ENCODE data around the gene PREB.
A peak's percentile ranks its signal among the peaks of the same experiment; 100 is the strongest.

PREB gene

DNA sequence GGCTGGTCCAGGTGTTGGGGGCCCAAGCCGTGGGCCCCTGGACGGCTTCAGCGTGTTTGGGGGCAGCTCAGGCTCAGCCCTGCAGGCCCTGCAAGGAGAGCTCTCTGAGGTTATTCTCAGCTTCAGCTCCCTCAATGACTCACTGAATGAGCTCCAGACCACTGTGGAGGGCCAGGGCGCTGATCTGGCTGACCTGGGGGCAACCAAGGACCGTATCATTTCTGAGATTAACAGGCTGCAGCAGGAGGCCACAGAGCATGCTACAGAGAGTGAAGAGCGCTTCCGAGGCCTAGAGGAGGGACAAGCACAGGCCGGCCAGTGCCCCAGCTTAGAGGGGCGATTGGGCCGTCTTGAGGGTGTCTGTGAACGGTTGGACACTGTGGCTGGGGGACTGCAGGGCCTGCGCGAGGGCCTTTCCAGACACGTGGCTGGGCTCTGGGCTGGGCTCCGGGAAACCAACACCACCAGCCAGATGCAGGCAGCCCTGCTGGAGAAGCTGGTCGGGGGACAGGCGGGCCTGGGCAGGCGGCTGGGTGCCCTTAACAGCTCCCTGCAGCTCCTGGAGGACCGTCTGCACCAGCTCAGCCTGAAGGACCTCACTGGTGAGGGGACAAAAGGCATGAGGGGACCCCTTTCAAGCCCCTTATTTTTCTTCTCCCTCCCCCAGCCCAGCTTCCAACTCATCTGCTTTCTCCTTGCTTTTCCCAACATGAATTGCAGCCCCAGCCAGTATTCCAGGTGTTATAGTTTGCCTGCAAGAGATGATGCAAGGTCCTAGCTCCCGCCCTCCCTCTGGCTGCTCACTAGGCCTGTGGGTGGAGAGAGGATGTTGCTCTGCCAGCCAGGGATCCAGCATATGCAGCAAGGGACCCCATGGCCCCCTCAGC is 50.8 kb downstream of the PREB start:
- H3K4me3 ChIP-seq (ENCODE audit: low read length): no peak overlapping the region
- TF ChIP-seq, protein P1, sequence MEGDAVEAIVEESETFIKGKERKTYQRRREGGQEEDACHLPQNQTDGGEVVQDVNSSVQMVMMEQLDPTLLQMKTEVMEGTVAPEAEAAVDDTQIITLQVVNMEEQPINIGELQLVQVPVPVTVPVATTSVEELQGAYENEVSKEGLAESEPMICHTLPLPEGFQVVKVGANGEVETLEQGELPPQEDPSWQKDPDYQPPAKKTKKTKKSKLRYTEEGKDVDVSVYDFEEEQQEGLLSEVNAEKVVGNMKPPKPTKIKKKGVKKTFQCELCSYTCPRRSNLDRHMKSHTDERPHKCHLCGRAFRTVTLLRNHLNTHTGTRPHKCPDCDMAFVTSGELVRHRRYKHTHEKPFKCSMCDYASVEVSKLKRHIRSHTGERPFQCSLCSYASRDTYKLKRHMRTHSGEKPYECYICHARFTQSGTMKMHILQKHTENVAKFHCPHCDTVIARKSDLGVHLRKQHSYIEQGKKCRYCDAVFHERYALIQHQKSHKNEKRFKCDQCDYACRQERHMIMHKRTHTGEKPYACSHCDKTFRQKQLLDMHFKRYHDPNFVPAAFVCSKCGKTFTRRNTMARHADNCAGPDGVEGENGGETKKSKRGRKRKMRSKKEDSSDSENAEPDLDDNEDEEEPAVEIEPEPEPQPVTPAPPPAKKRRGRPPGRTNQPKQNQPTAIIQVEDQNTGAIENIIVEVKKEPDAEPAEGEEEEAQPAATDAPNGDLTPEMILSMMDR (IDR thresholded peaks at IDR 0.05; ENCODE audit: low read depth, low read length, poor library complexity, severe bottlenecking): no peak
- no peaks in the 10 kb centered on the region for H3K36me3 ChIP-seq (ENCODE audit: control insufficient read depth, low read length)
- no peaks in the 10 kb centered on the region for H3K9me2 ChIP-seq (replicated peaks; ENCODE audit: control insufficient read depth, low read length)
- peaks cover 42% of the 10 kb centered on the region for H3K4me1 ChIP-seq (ENCODE audit: control insufficient read depth, low read length)
- H3K4me2 ChIP-seq (ENCODE audit: low read length): no peak overlapping the region
- H3K27ac ChIP-seq (ENCODE audit: low read depth, low read length): no peak overlapping the region
- H3K27me3 ChIP-seq (ENCODE audit: control insufficient read depth, low read length): no peaks in the 10 kb centered on the region
- H3F3A ChIP-seq (ENCODE audit: control insufficient read depth, insufficient read depth): no peaks in the 10 kb centered on the region; the same call in 1 of the 2 replicates
- H3K9me3 ChIP-seq (ENCODE audit: control insufficient read depth, insufficient read depth, low read length): no peaks in the 10 kb centered on the region
- no peaks in the 10 kb centered on the region for H3K79me2 ChIP-seq (ENCODE audit: control insufficient read depth, low read length)
- no peaks in the 10 kb centered on the region for H4K20me1 ChIP-seq (ENCODE audit: control insufficient read depth, insufficient read depth, low read depth, low read length)

DNA sequence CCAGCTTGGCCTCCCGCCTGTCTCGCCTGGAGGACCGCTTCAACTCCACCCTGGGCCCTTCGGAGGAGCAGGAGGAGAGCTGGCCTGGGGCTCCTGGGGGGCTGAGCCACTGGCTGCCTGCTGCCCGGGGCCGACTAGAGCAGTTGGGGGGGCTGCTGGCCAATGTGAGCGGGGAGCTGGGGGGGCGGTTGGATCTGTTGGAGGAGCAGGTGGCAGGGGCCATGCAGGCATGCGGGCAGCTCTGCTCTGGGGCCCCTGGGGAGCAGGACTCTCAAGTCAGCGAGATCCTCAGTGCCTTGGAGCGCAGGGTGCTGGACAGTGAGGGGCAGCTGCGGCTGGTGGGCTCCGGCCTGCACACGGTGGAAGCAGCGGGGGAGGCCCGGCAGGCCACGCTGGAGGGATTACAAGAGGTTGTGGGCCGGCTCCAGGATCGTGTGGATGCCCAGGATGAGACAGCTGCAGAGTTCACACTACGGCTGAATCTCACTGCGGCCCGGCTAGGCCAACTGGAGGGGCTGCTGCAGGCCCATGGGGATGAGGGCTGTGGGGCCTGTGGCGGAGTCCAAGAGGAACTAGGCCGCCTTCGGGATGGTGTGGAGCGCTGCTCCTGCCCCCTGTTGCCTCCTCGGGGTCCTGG is 51.5 kb downstream of the PREB start:
- Histone ChIP-seq H3K27ac (ENCODE audit: low read depth, low read length) (no peak overlapping the region), H3F3A (ENCODE audit: control insufficient read depth, insufficient read depth) (no peaks in the 10 kb centered on the region; the same call in 1 of the 2 replicates), H3K4me1 (ENCODE audit: control insufficient read depth, low read length) (peaks cover 49% of the 10 kb centered on the region), H3K4me3 (ENCODE audit: low read length) (no peak overlapping the region), H3K9me2 (replicated peaks; ENCODE audit: control insufficient read depth, low read length) (no peaks in the 10 kb centered on the region), H3K27me3 (ENCODE audit: control insufficient read depth, low read length) (no peaks in the 10 kb centered on the region), H3K9me3 (ENCODE audit: control insufficient read depth, insufficient read depth, low read length) (no peaks in the 10 kb centered on the region), H3K79me2 (ENCODE audit: control insufficient read depth, low read length) (no peaks in the 10 kb centered on the region), H4K20me1 (ENCODE audit: control insufficient read depth, insufficient read depth, low read depth, low read length) (no peaks in the 10 kb centered on the region), H3K36me3 (ENCODE audit: control insufficient read depth, low read length) (no peaks in the 10 kb centered on the region), H3K4me2 (ENCODE audit: low read length) (no peak overlapping the region)
- TF ChIP-seq EZH2phosphoT487 (IDR thresholded peaks at IDR 0.05; ENCODE audit: borderline replicate concordance, low read length): no peak
- TF ChIP-seq, protein P1 (IDR thresholded peaks at IDR 0.05; ENCODE audit: low read depth, low read length, poor library complexity, severe bottlenecking): no peak

DNA sequence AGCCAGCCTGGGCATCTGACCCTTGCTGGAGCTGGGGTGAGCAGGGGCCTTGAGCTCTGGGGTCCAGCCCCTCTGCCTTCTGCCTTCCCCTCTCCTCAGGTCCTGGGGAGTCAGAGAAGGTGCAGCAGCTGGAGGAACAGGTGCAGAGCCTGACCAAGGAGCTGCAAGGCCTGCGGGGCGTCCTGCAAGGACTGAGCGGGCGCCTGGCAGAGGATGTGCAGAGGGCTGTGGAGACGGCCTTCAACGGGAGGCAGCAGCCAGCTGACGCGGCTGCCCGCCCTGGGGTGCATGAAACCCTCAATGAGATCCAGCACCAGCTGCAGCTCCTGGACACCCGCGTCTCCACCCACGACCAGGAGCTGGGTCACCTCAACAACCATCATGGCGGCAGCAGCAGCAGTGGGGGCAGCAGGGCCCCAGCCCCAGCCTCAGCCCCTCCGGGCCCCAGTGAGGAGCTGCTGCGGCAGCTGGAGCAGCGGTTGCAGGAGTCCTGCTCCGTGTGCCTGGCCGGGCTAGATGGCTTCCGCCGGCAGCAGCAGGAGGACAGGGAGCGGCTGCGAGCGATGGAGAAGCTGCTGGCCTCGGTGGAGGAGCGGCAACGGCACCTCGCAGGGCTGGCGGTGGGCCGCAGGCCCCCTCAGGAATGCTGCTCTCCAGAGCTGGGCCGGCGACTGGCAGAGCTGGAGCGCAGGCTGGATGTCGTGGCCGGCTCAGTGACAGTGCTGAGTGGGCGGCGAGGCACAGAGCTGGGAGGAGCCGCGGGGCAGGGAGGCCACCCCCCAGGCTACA is 52.3 kb downstream of the PREB start:
- H4K20me1 ChIP-seq (ENCODE audit: control insufficient read depth, insufficient read depth, low read depth, low read length): no peaks in the 10 kb centered on the region
- no peaks in the 10 kb centered on the region for H3K9me3 ChIP-seq (ENCODE audit: control insufficient read depth, insufficient read depth, low read length)
- peak overlapping the region; percentile 70 for H3K4me3 ChIP-seq (ENCODE audit: low read length)
- H3K9me2 ChIP-seq (replicated peaks; ENCODE audit: control insufficient read depth, low read length): no peaks in the 10 kb centered on the region
- peak overlapping the region; percentile 76 for H3K27ac ChIP-seq (ENCODE audit: low read depth, low read length)
- no peaks in the 10 kb centered on the region; the same call in 1 of the 2 replicates for H3F3A ChIP-seq (ENCODE audit: control insufficient read depth, insufficient read depth)
- no peak for TF ChIP-seq EZH2phosphoT487 (IDR thresholded peaks at IDR 0.05; ENCODE audit: borderline replicate concordance, low read length)
- TF ChIP-seq, protein P1 (IDR thresholded peaks at IDR 0.05; ENCODE audit: low read depth, low read length, poor library complexity, severe bottlenecking): no peak
- peak overlapping the region; percentile 93 for H3K4me2 ChIP-seq (ENCODE audit: low read length)
- H3K79me2 ChIP-seq (ENCODE audit: control insufficient read depth, low read length): no peaks in the 10 kb centered on the region
- H3K4me1 ChIP-seq (ENCODE audit: control insufficient read depth, low read length): peaks cover 50% of the 10 kb centered on the region
- H3K36me3 ChIP-seq (ENCODE audit: control insufficient read depth, low read length): no peaks in the 10 kb centered on the region
- no peaks in the 10 kb centered on the region for H3K27me3 ChIP-seq (ENCODE audit: control insufficient read depth, low read length)
